IMR-90 (cell line): ENCODE measurements around the gene ARHGEF9. TPM values are rescaled to one million over a fixed set of nuclear protein-coding genes. Genes with fewer than 3 reads are reported as not detected.
"Not testable (repeated sequence)": the region's sequence is repeated elsewhere in the genome, so short reads cannot be mapped to it uniquely, and the experiment has no call there.

Experiments
- ATAC-seq: fragments of 200-7000 bp; cut with Tn5 transposase; 2 replicates; pipeline ENCODE4 v1.9.1; 2020; ENCODE audit warnings: low read depth, mild to moderate bottlenecking, moderate library complexity
- BruUV-seq: library from RNA; stranded (reverse); fragments of 400-500 nt; replicated peaks from 2 replicates; lab custom pipeline; 2021; lab: Mats Ljungman, UMichigan
- CTCF ChIA-PET: fragments of 300-600 bp; formaldehyde crosslinking; extraction: SDS; loops from one replicate; lab custom pipeline; 2021; ENCODE audit warnings: antibody characterized with exemption; lab: Yijun Ruan, JAX
- POLR2A ChIA-PET: fragments of 300-600 bp; sonication (Branson Sonifier 250); formaldehyde crosslinking; loops from one replicate; lab custom pipeline; 2022; ENCODE audit warnings: antibody characterized with exemption; ENCODE audit not compliant: unreplicated experiment; lab: Charles Lee
- DNase-seq: peaks from one replicate; pipeline ENCODE4 v3.0.0; 2013
- H2AFZ ChIP-seq: replicated peaks from 2 replicates; pipeline ENCODE3; 2013; ENCODE audit warnings: low read length, mild to moderate bottlenecking; ENCODE audit not compliant: poor library complexity
- H2AK5ac ChIP-seq: 2 replicates; pipeline ENCODE4 v1.6.1; 2013; ENCODE audit warnings: low read depth, low read length, inconsistent platforms
- H2AK9ac ChIP-seq: replicated peaks from 2 replicates; pipeline ENCODE3; 2013; ENCODE audit warnings: mild to moderate bottlenecking, low read depth, low read length, moderate library complexity; ENCODE audit not compliant: poor library complexity
- H2BK120ac ChIP-seq: 2 replicates; pipeline ENCODE4 v1.6.1; 2013; ENCODE audit warnings: low read depth, low read length, inconsistent platforms
- H2BK15ac ChIP-seq: 3 replicates; pipeline ENCODE4 v1.6.1; 2013; ENCODE audit warnings: low read depth, low read length, inconsistent platforms
- H2BK20ac ChIP-seq: 2 replicates; pipeline ENCODE4 v1.6.1; 2013; ENCODE audit warnings: low read depth, mild to moderate bottlenecking, inconsistent platforms, low read length, moderate library complexity
- H2BK5ac ChIP-seq: 2 replicates; pipeline ENCODE4 v1.6.1; 2013; ENCODE audit warnings: mild to moderate bottlenecking, low read depth, low read length, inconsistent platforms; ENCODE audit not compliant: poor library complexity, severe bottlenecking
- H3K14ac ChIP-seq: replicated peaks from 2 replicates; pipeline ENCODE4 v1.6.1; 2013; ENCODE audit warnings: low read depth, low read length, inconsistent platforms
- H3K18ac ChIP-seq: 2 replicates; pipeline ENCODE4 v1.6.1; 2013; ENCODE audit warnings: low read depth, low read length, control low read depth
- H3K23ac ChIP-seq: 2 replicates; pipeline ENCODE4 v1.6.1; 2013; ENCODE audit warnings: low read depth, low read length, inconsistent platforms
- H3K27ac ChIP-seq: 2 replicates; pipeline ENCODE4 v1.5.1; 2013; ENCODE audit warnings: mild to moderate bottlenecking, control low read depth, low read length; ENCODE audit not compliant: insufficient read depth
- H3K27me3 ChIP-seq: 2 replicates; pipeline ENCODE4 v1.6.1; 2013; ENCODE audit warnings: low read length; ENCODE audit not compliant: control insufficient read depth, insufficient read depth
- H3K36me3 ChIP-seq: 2 replicates; pipeline ENCODE4 v1.6.1; 2013; ENCODE audit warnings: low read length, mixed read lengths; ENCODE audit not compliant: control insufficient read depth, insufficient read depth
- H3K4ac ChIP-seq: 2 replicates; pipeline ENCODE4 v1.6.1; 2013; ENCODE audit warnings: low read depth, low read length, inconsistent platforms
- H3K4me1 ChIP-seq: 2 replicates; pipeline ENCODE4 v1.6.1; 2013; ENCODE audit warnings: low read length, mixed read lengths; ENCODE audit not compliant: control insufficient read depth, insufficient read depth
- H3K4me2 ChIP-seq: 2 replicates; pipeline ENCODE4 v1.6.1; 2013; ENCODE audit warnings: low read depth, mild to moderate bottlenecking, control low read depth, low read length, moderate library complexity
- H3K4me3 ChIP-seq: 2 replicates; pipeline ENCODE4 v1.5.1; 2013; ENCODE audit warnings: low read depth, mild to moderate bottlenecking, control low read depth, low read length, moderate library complexity; ENCODE audit not compliant: insufficient read depth
- H3K56ac ChIP-seq: 2 replicates; pipeline ENCODE4 v1.6.1; 2013; ENCODE audit warnings: low read length, inconsistent platforms; ENCODE audit not compliant: insufficient read depth; ENCODE audit errors: extremely low read depth
- H3K79me1 ChIP-seq, 2 experiments: 2 replicates each; pipeline ENCODE4 v1.6.1; 2013; ENCODE audit warnings: low read length in 2 of 2, inconsistent platforms in 1 of 2, low read depth in 1 of 2
- H3K9ac ChIP-seq: 2 replicates; pipeline ENCODE4 v1.6.1; 2013; ENCODE audit warnings: low read depth, low read length, control low read depth
- H3K9me1 ChIP-seq: 2 replicates; pipeline ENCODE4 v1.6.1; 2013; ENCODE audit warnings: low read length, inconsistent platforms; ENCODE audit not compliant: insufficient read depth
- H3K9me3 ChIP-seq: 2 replicates; pipeline ENCODE4 v1.6.1; 2013; ENCODE audit warnings: low read length; ENCODE audit not compliant: control insufficient read depth, insufficient read depth
- H4K20me1 ChIP-seq: 2 replicates; pipeline ENCODE4 v1.6.1; 2013; ENCODE audit warnings: low read length, inconsistent platforms; ENCODE audit not compliant: insufficient read depth
- H4K5ac ChIP-seq: 2 replicates; pipeline ENCODE4 v1.6.1; 2013; ENCODE audit warnings: mild to moderate bottlenecking, low read depth, low read length, control low read depth
- H4K8ac ChIP-seq, 2 experiments: 2 replicates each; pipeline ENCODE4 v1.6.1; 2013; ENCODE audit warnings: low read depth in 2 of 2, low read length in 2 of 2, control low read depth in 1 of 2, inconsistent platforms in 1 of 2
- H4K91ac ChIP-seq: 2 replicates; pipeline ENCODE4 v1.6.1; 2013; ENCODE audit warnings: low read depth, low read length, inconsistent platforms; ENCODE audit not compliant: insufficient read depth
- ELK1 ChIP-seq: fragments of 150-350 bp; IDR thresholded peaks from 2 replicates; pipeline ENCODE4 v1.6.1; 2016; ENCODE audit warnings: low read depth, mild to moderate bottlenecking, low read length, moderate library complexity, borderline replicate concordance
- MXI1 ChIP-seq: IDR thresholded peaks from 2 replicates; pipeline ENCODE4 v1.6.1; 2012; ENCODE audit warnings: low read depth, mild to moderate bottlenecking, low read length, moderate library complexity, borderline replicate concordance
- SMC3 ChIP-seq: fragments of 150-350 bp; IDR thresholded peaks from 2 replicates; pipeline ENCODE4 v1.6.1; 2016; ENCODE audit warnings: low read depth, mild to moderate bottlenecking, antibody characterized with exemption, low read length, moderate library complexity
- WGBS, 2 experiments: methylation state at CpG; one replicate each; pipeline versions ENCODE4 v1.1.5 to v1.1.7; 2013; ENCODE audit warnings: missing lambda C conversion rate in 2 of 2; ENCODE audit not compliant: insufficient read length in 1 of 2; ENCODE audit errors: extremely low coverage in 2 of 2; 5-methylcytosine and 5-hydroxymethylcytosine counted together
- dilution Hi-C: fragments of 300-500 bp; cut with HindIII; formaldehyde crosslinking; loops from one replicate; pipeline ENCODE4 v1.14.3; 2018; ENCODE audit warnings: low sequenced_read_pairs; ENCODE audit not compliant: unreplicated experiment
- in situ Hi-C: fragments of 300-500 bp; cut with MboI; formaldehyde crosslinking; loops from 3 replicates; pipeline ENCODE4 v1.14.3; 2019; ENCODE audit warnings: low sequenced_read_pairs, inconsistent platforms, mixed read lengths
- intact Hi-C: fragments of 100-400 bp; cut with micrococcal nuclease; formaldehyde crosslinking; loops from 2 replicates; pipeline ENCODE4 v1.10.0; 2022
- polyA plus RNA-seq, 3 experiments: library from polyadenylated mRNA; depleted of rRNA; stranded (reverse); fragments of >200 nt; gene quantifications; 2 replicates each; pipeline ENCODE4 v1.2.3, GENCODE V29; 2012; ENCODE audit warnings: low replicate concordance in 1 of 3
- total RNA-seq: library from RNA; depleted of rRNA; stranded (reverse); fragments of >200 nt; gene quantifications from 2 replicates; pipeline ENCODE4 v1.2.3, GENCODE V29; 2012

ARHGEF9 gene
- total and polyA plus RNA-seq, 2 of the 4 experiments (the other 2 are of a cell fraction) = 7.1 to 11.8 TPM

GRCh38 chrX:63652086-63652765 is 132.8 kb downstream of the ARHGEF9 start (continued):
- TF ChIP-seq ELK1 = no peak
- TF ChIP-seq SMC3 = no peak
- no peak for TF ChIP-seq MXI1

GRCh38 chrX:63645748-63646147 is 139.3 kb downstream of the ARHGEF9 start:
- H4K91ac ChIP-seq, H4K20me1 ChIP-seq, H3K9ac ChIP-seq, H3K14ac ChIP-seq, H3K27ac ChIP-seq, H3K9me1 ChIP-seq, H3K23ac ChIP-seq, ATAC-seq, CTCF ChIA-PET, H4K5ac ChIP-seq, H3K4me1 ChIP-seq, H3K79me1 ChIP-seq, H2BK120ac ChIP-seq, intact Hi-C loops, in situ Hi-C loops, H2AK5ac ChIP-seq, H2AFZ ChIP-seq, BruUV-seq, H3K9me3 ChIP-seq, H3K36me3 ChIP-seq, H2BK20ac ChIP-seq, H3K56ac ChIP-seq, DNase-seq, H4K8ac ChIP-seq, H3K18ac ChIP-seq, H3K4me3 ChIP-seq, H3K4ac ChIP-seq, H2AK9ac ChIP-seq, H3K4me2 ChIP-seq, POLR2A ChIA-PET, dilution Hi-C loops, H2BK5ac ChIP-seq, H3K27me3 ChIP-seq, H2BK15ac ChIP-seq: not testable (repeated sequence)
- WGBS, 2 experiments = no CpG with 5 or more reads among the region's 2 CpGs
